ENCODE data around the gene CCDC66. TPM values are rescaled to one million over a fixed set of nuclear protein-coding genes. Genes with fewer than 3 reads are reported as not detected.
A peak's percentile ranks its signal among the peaks of the same experiment; 100 is the strongest.

The CCDC66 gene
- total and polyA plus RNA-seq, 2 of the 8 experiments (the other 6 are each of a cell fraction or from before 2014, with no cell fraction given), result 9.6 to 29.3 TPM

DNA sequence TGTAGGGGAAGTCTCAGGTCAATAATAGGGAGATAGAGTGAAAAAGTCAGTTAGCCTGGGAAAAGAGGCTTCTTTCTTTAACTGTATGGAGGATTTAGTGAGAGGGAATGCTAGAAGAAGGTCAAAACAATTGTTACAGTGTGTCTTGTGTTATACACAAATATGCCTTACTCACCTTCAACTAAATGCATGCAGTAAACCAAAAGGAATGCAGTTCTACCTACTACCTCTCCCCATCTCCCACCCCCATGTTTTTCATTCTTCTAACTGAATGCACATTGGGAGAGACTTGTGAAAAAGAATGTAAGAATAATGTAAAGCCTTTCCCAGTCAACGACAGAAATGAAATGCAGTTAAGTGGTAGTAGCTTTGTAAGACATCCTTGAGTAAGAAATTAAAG, 33.8 kb downstream of the CCDC66 start:
- Histone ChIP-seq H3K4me2 (ENCODE audit: insufficient read depth in 1 of 2, low read depth in 2 of 2, low read length in 2 of 2) (no peak overlapping the region), H2BK15ac (ENCODE audit: low read length) (no peak overlapping the region), H3K23ac (ENCODE audit: insufficient read length) (no peak overlapping the region), H3K27me3 (replicated peaks in 1 of 4; ENCODE audit: control insufficient read depth in 3 of 4, extremely low read depth in 1 of 4, insufficient read depth in 3 of 4, low read length in 3 of 4) (no peaks in the 10 kb centered on the region), H2BK12ac (ENCODE audit: low read depth, low read length) (no peak overlapping the region), H3K79me2 (ENCODE audit: control insufficient read depth in 1 of 2, insufficient read depth in 2 of 2, low read length in 2 of 2) (no peaks in the 10 kb centered on the region), H4K91ac (replicated peaks; ENCODE audit: insufficient read length, low read length) (no peak overlapping the region), H3K27ac (ENCODE audit: low read depth, low read length) (no peak overlapping the region), H4K20me1 (replicated peaks in 1 of 2; ENCODE audit: control insufficient read depth in 1 of 2, insufficient read depth in 2 of 2, low read length in 2 of 2) (no peaks in the 10 kb centered on the region), H3K4me1 (replicated peaks in 1 of 4; ENCODE audit: control insufficient read depth in 3 of 4, insufficient read depth in 4 of 4, low read length in 3 of 4) (no peaks in the 10 kb centered on the region), H2BK20ac (ENCODE audit: low read length) (no peak overlapping the region), H3K36me3 (ENCODE audit: control insufficient read depth in 2 of 4, insufficient read depth in 4 of 4, low read length in 3 of 4) (peaks cover 0 to 11% (median 7%) of the 10 kb centered on the region in 4 experiments; a peak in 2 of 8 replicates), H3K18ac (ENCODE audit: extremely low read depth, low read length) (no peak overlapping the region), H4K8ac (ENCODE audit: extremely low read depth, insufficient read depth, low read length) (no peak overlapping the region), H3K9ac (replicated peaks in 1 of 4; ENCODE audit: extremely low read depth in 1 of 4, low read depth in 3 of 4, low read length in 3 of 4) (no peak overlapping the region), H3K4me3 (ENCODE audit: extremely low read depth in 1 of 4, insufficient read depth in 2 of 4, low read depth in 3 of 4, low read length in 4 of 4) (no peak overlapping the region), H2BK120ac (replicated peaks; ENCODE audit: low read depth, low read length) (no peak overlapping the region), H3K9me3 (ENCODE audit: insufficient read depth in 2 of 2, low read depth in 1 of 2, low read length in 1 of 2) (no peaks in the 10 kb centered on the region), H2BK5ac (ENCODE audit: low read depth, low read length) (no peak overlapping the region), H3K14ac (ENCODE audit: insufficient read length) (no peak overlapping the region), H2AFZ (ENCODE audit: low read length) (no peak overlapping the region), H3K23me2 (ENCODE audit: low read depth, low read length) (no peaks in the 10 kb centered on the region), H3K56ac (replicated peaks; ENCODE audit: insufficient read length, low read depth, low read length) (no peak overlapping the region), H4K5ac (ENCODE audit: insufficient read length, low read depth, low read length) (no peak overlapping the region), H3K4ac (replicated peaks; ENCODE audit: insufficient read length, low read depth, low read length) (no peak overlapping the region), H3K79me1 (ENCODE audit: low read depth, low read length) (no peaks in the 10 kb centered on the region), H2AK5ac (ENCODE audit: low read depth, low read length) (no peak overlapping the region)
- CTCF ChIA-PET (ENCODE audit: partially characterized antibody), result no interaction called here
- DNase-seq (ENCODE audit: low read depth in 1 of 2, low spot score in 2 of 2) (no peak), FAIRE-seq (peak; percentile 73)
- 61% methylated on average over 1 of the region's 1 CpG; no CpG with 5 or more reads in 1 of the 2 experiments for WGBS, 2 experiments (ENCODE audit: extremely low coverage in 1 of 2, insufficient coverage in 1 of 2, insufficient read length in 1 of 2, insufficient replicate concordance in 2 of 2, low coverage in 1 of 2, low lambda C conversion rate in 2 of 2, missing lambda C conversion rate in 1 of 2)
- POLR2A ChIA-PET (ENCODE audit: partially characterized antibody), result interaction anchor here (1.2 kb wide), 1 partner anchor 15 kb away, joined by 4 read pairs; no protein-coding TSS in a partner anchor
- TF ChIP-seq EP300 (IDR thresholded peaks at IDR 0.05; ENCODE audit: borderline replicate concordance in 1 of 2, low read depth in 2 of 2, low read length in 2 of 2) (no peak), CHD1 (IDR thresholded peaks at IDR 0.05; ENCODE audit: low read depth, low read length) (no peak), SP1 (IDR thresholded peaks at IDR 0.05; ENCODE audit: low read depth, low read length) (no peak), KDM4A (IDR thresholded peaks at IDR 0.05; ENCODE audit: low read depth, low read length, severe bottlenecking) (no peak), NRF1 (IDR thresholded peaks at IDR 0.05; ENCODE audit: low read depth, low read length) (no peak), CHD2 (IDR thresholded peaks at IDR 0.05; ENCODE audit: low read length) (no peak), JUND (IDR thresholded peaks at IDR 0.05; ENCODE audit: low read length) (no peak), BRCA1 (IDR thresholded peaks at IDR 0.05; ENCODE audit: low read depth, low read length) (no peak)
- TF ChIP-seq, protein P1, sequence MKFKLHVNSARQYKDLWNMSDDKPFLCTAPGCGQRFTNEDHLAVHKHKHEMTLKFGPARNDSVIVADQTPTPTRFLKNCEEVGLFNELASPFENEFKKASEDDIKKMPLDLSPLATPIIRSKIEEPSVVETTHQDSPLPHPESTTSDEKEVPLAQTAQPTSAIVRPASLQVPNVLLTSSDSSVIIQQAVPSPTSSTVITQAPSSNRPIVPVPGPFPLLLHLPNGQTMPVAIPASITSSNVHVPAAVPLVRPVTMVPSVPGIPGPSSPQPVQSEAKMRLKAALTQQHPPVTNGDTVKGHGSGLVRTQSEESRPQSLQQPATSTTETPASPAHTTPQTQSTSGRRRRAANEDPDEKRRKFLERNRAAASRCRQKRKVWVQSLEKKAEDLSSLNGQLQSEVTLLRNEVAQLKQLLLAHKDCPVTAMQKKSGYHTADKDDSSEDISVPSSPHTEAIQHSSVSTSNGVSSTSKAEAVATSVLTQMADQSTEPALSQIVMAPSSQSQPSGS (IDR thresholded peaks at IDR 0.05; ENCODE audit: low read length), result no peak
- TF ChIP-seq, protein P2, sequence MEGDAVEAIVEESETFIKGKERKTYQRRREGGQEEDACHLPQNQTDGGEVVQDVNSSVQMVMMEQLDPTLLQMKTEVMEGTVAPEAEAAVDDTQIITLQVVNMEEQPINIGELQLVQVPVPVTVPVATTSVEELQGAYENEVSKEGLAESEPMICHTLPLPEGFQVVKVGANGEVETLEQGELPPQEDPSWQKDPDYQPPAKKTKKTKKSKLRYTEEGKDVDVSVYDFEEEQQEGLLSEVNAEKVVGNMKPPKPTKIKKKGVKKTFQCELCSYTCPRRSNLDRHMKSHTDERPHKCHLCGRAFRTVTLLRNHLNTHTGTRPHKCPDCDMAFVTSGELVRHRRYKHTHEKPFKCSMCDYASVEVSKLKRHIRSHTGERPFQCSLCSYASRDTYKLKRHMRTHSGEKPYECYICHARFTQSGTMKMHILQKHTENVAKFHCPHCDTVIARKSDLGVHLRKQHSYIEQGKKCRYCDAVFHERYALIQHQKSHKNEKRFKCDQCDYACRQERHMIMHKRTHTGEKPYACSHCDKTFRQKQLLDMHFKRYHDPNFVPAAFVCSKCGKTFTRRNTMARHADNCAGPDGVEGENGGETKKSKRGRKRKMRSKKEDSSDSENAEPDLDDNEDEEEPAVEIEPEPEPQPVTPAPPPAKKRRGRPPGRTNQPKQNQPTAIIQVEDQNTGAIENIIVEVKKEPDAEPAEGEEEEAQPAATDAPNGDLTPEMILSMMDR (IDR thresholded peaks at IDR 0.05; ENCODE audit: control extremely low read depth in 1 of 3, insufficient read depth in 1 of 3, low read depth in 1 of 3, low read length in 3 of 3), result no peak
